Measurements from ENCODE around the gene FZR1.

GRCh38 chr19:3544058-3544376 is 37.9 kb downstream of the FZR1 start:
- TF ChIP-seq EZH2 (IDR thresholded peaks at IDR 0.05) (no peak), POLR2AphosphoS5 (IDR thresholded peaks at IDR 0.05; ENCODE audit: borderline replicate concordance, low read depth, low read length) (no peak)
